Ishikawa (cell line): ENCODE results near the gene ANO7.

ENCODE experiments used
- CEBPB ChIP-seq: IDR thresholded peaks from 2 replicates; pipeline ENCODE4 v1.6.1; 2012
- CREB1 ChIP-seq: IDR thresholded peaks from 2 replicates; pipeline ENCODE4 v1.6.1; 2012; ENCODE audit warnings: low read depth
- EP300 ChIP-seq: IDR thresholded peaks from 2 replicates; pipeline ENCODE4 v1.6.1; 2012; ENCODE audit warnings: borderline replicate concordance
- FOXM1 ChIP-seq: IDR thresholded peaks from 2 replicates; pipeline ENCODE4 v1.6.1; 2012; ENCODE audit warnings: low read depth, borderline replicate concordance
- MAX ChIP-seq: IDR thresholded peaks from 2 replicates; pipeline ENCODE4 v1.6.1; 2012
- RAD21 ChIP-seq: IDR thresholded peaks from 2 replicates; pipeline ENCODE4 v1.6.1; 2012; ENCODE audit warnings: low read depth
- REST ChIP-seq: IDR thresholded peaks from 2 replicates; pipeline ENCODE4 v1.6.1; 2012; ENCODE audit warnings: low read depth, mild to moderate bottlenecking
- TAF1 ChIP-seq: IDR thresholded peaks from 2 replicates; pipeline ENCODE4 v1.6.1; 2012; ENCODE audit warnings: low read depth, mild to moderate bottlenecking
- TCF12 ChIP-seq: IDR thresholded peaks from 2 replicates; pipeline ENCODE4 v1.6.1; 2012; ENCODE audit warnings: low read depth
- USF1 ChIP-seq: IDR thresholded peaks from 2 replicates; pipeline ENCODE4 v1.6.1; 2012
- YY1 ChIP-seq: IDR thresholded peaks from 2 replicates; pipeline ENCODE4 v1.6.1; 2012; ENCODE audit warnings: low read depth

GRCh38 chr2:241198381-241199279, 10.2 kb downstream of the ANO7 start:
- no peak for TF ChIP-seq TAF1
- 0 out of 2 replicates have a peak, but pooled peaks have one; percentile 53 for TF ChIP-seq MAX
- TF ChIP-seq RAD21: no peak
- TF ChIP-seq EP300: no peak
- TF ChIP-seq CREB1: no peak
- no peak for TF ChIP-seq FOXM1
- no peak for TF ChIP-seq TCF12
- no peak for TF ChIP-seq YY1
- TF ChIP-seq USF1: no peak
- no peak for TF ChIP-seq REST
- no peak for TF ChIP-seq CEBPB
